Measurements from ENCODE around the gene HTR3B. TPM values are rescaled to one million over a fixed set of nuclear protein-coding genes. Genes with fewer than 3 reads are reported as not detected.

Gene HTR3B
- polyA plus RNA-seq, 3 donors, result 0.04 to 0.14 TPM; not detected in 1

GRCh38 chr11:113923572-113923971, 19.0 kb downstream of the HTR3B start:
- no CpG with 5 or more reads among the region's 2 CpGs for WGBS (ENCODE audit: insufficient coverage)
- peaks cover 17% of the 10 kb centered on the region for H3K4me1 Mint-ChIP-seq
- intact Hi-C loops (cut with micrococcal nuclease), result no loop called here

GRCh38 chr11:113926273-113927197, 21.9 kb downstream of the HTR3B start:
- Histone ChIP-seq H2AFZ (ENCODE audit: insufficient read depth, low read depth, low read length, poor library complexity, severe bottlenecking) (no peak overlapping the region), H3K27me3 (ENCODE audit: control insufficient read depth in 2 of 2, insufficient read depth in 2 of 2, low read length in 2 of 2) (no peaks in the 10 kb centered on the region), H3K4me3 (replicated peaks in 1 of 3; ENCODE audit: low read depth in 2 of 3, low read length in 3 of 3) (no peak overlapping the region), H3K36me3 (replicated peaks in 1 of 2; ENCODE audit: control insufficient read depth in 1 of 2, insufficient read depth in 2 of 2, low read length in 2 of 2) (no peaks in the 10 kb centered on the region), H3K9ac (ENCODE audit: insufficient read depth, low read length, poor library complexity, severe bottlenecking) (no peak overlapping the region), H3K9me3 (replicated peaks in 1 of 2; ENCODE audit: control insufficient read depth in 1 of 2, insufficient read depth in 1 of 2, low read length in 2 of 2) (no peaks in the 10 kb centered on the region), H3K27ac (ENCODE audit: low read depth in 1 of 2, low read length in 2 of 2) (no peak overlapping the region), H4K20me1 (ENCODE audit: insufficient read depth, low read length) (no peaks in the 10 kb centered on the region), H3K4me2 (replicated peaks; ENCODE audit: extremely low read depth, low read length, poor library complexity, severe bottlenecking) (no peak overlapping the region), H3K79me2 (ENCODE audit: insufficient read depth, low read length) (no peaks in the 10 kb centered on the region), H3K4me1 (ENCODE audit: control insufficient read depth in 1 of 2, insufficient read depth in 2 of 2, low read length in 2 of 2) (peaks cover 8 to 13% of the 10 kb centered on the region in 2 donors)
- peaks cover 1 to 5% (median 4%) of the 10 kb centered on the region in 3 donors for H3K27me3 Mint-ChIP-seq (ENCODE audit: low read depth in 3 of 3)
- H3K36me3 Mint-ChIP-seq, result no peaks in the 10 kb centered on the region
- intact Hi-C loops (cut with micrococcal nuclease), result no loop called here
- H3K27ac Mint-ChIP-seq, result no peak overlapping the region
- H3K9me3 Mint-ChIP-seq, result peaks cover 0 to 3% (median 0%) of the 10 kb centered on the region in 7 donors
- DNase-seq, result no peak
- peaks cover 21% of the 10 kb centered on the region for H3K4me1 Mint-ChIP-seq
- TF ChIP-seq CTCF (IDR thresholded peaks at IDR 0.05), result no peak
- peak overlapping the region in 1 of 2 donors; percentile 18 for H3K4me3 Mint-ChIP-seq
- WGBS (ENCODE audit: insufficient coverage), result no CpG with 5 or more reads among the region's 12 CpGs

More at GRCh38 chr11:113923572-113923971, 19.0 kb downstream of the HTR3B start:
- no peak for DNase-seq
- Histone ChIP-seq H3K36me3 (replicated peaks in 1 of 2; ENCODE audit: control insufficient read depth in 1 of 2, insufficient read depth in 2 of 2, low read length in 2 of 2) (no peaks in the 10 kb centered on the region), H3K79me2 (ENCODE audit: insufficient read depth, low read length) (no peaks in the 10 kb centered on the region), H3K27ac (ENCODE audit: low read depth in 1 of 2, low read length in 2 of 2) (no peak overlapping the region), H4K20me1 (ENCODE audit: insufficient read depth, low read length) (no peaks in the 10 kb centered on the region), H3K4me3 (replicated peaks in 1 of 3; ENCODE audit: low read depth in 2 of 3, low read length in 3 of 3) (no peak overlapping the region), H3K9ac (ENCODE audit: insufficient read depth, low read length, poor library complexity, severe bottlenecking) (no peak overlapping the region), H3K4me1 (ENCODE audit: control insufficient read depth in 1 of 2, insufficient read depth in 2 of 2, low read length in 2 of 2) (peaks cover 7 to 8% of the 10 kb centered on the region in 2 donors), H2AFZ (ENCODE audit: insufficient read depth, low read depth, low read length, poor library complexity, severe bottlenecking) (no peak overlapping the region), H3K27me3 (ENCODE audit: control insufficient read depth in 2 of 2, insufficient read depth in 2 of 2, low read length in 2 of 2) (no peaks in the 10 kb centered on the region), H3K9me3 (replicated peaks in 1 of 2; ENCODE audit: control insufficient read depth in 1 of 2, insufficient read depth in 1 of 2, low read length in 2 of 2) (no peaks in the 10 kb centered on the region), H3K4me2 (replicated peaks; ENCODE audit: extremely low read depth, low read length, poor library complexity, severe bottlenecking) (no peak overlapping the region)
- H3K4me3 Mint-ChIP-seq, result no peak overlapping the region
- no peaks in the 10 kb centered on the region for H3K36me3 Mint-ChIP-seq
- H3K9me3 Mint-ChIP-seq, result no peaks in the 10 kb centered on the region
- no peak overlapping the region for H3K27ac Mint-ChIP-seq
- no peak for TF ChIP-seq CTCF (IDR thresholded peaks at IDR 0.05)
- H3K27me3 Mint-ChIP-seq (ENCODE audit: low read depth in 3 of 3), result peaks cover 1 to 9% (median 7%) of the 10 kb centered on the region in 3 donors

All from CD14-positive monocyte (primary cell).